Activated CD4-positive, alpha-beta T cell treated with anti-CD3 and anti-CD28 coated beads, Interleukin-2, amount 50 U/mL, for 48 hours (primary cell): ENCODE data around the gene C16orf96.

Source experiments
- DNase-seq, 2 experiments: peaks; one replicate each; pipeline ENCODE4 v3.0.0-alpha.2; 2020

C16orf96 gene

GRCh38 chr16:4525634-4526277 lies 30.4 kb upstream of the C16orf96 start:
- no peak for DNase-seq

GRCh38 chr16:4529085-4530060 lies 26.8 kb upstream of the C16orf96 start:
- peak in 1 of 2 experiments; percentile 16 for DNase-seq

- DNase-seq = no peak
These were observed 24.3 kb upstream of the C16orf96 start for GRCh38 chr16:4531811-4532210.

GRCh38 chr16:4532238-4532637 lies 23.9 kb upstream of the C16orf96 start:
- DNase-seq = no peak

GRCh38 chr16:4533490-4533889 lies 22.6 kb upstream of the C16orf96 start:
- no peak for DNase-seq

GRCh38 chr16:4534151-4534790 lies 21.9 kb upstream of the C16orf96 start:
- no peak for DNase-seq

GRCh38 chr16:4535627-4536108 lies 20.5 kb upstream of the C16orf96 start:
- DNase-seq = peak; percentile 50 to 59

- no peak for DNase-seq
These were observed 19.6 kb upstream of the C16orf96 start for GRCh38 chr16:4536391-4537106.

GRCh38 chr16:4537376-4538343 lies 18.5 kb upstream of the C16orf96 start:
- DNase-seq = peak in 1 of 2 experiments; percentile 39

GRCh38 chr16:4538350-4539235 lies 17.5 kb upstream of the C16orf96 start, which contains the start of gene CDIP1:
Gene CDIP1, minus strand, starts transcription at chr16:4538773. Its CDS starts 24,643 bp downstream, at chr16:4514130.
- peak; percentile 98 to 99 for DNase-seq

- no peak for DNase-seq
These were observed 16.3 kb upstream of the C16orf96 start for GRCh38 chr16:4539716-4540284.

GRCh38 chr16:4544473-4544872 lies 11.7 kb upstream of the C16orf96 start:
- no peak for DNase-seq

- DNase-seq = no peak
These were observed 8.0 kb upstream of the C16orf96 start for GRCh38 chr16:4548124-4548523.

GRCh38 chr16:4550591-4550990 lies 5.5 kb upstream of the C16orf96 start:
- DNase-seq = no peak

GRCh38 chr16:4552541-4552940 lies 3.6 kb upstream of the C16orf96 start:
- DNase-seq = no peak

GRCh38 chr16:4556580-4556979 lies 440 bp downstream of the C16orf96 start:
- DNase-seq = no peak

GRCh38 chr16:4557973-4558372 lies 1.8 kb downstream of the C16orf96 start:
- DNase-seq = no peak

- no peak for DNase-seq
These were observed 5.5 kb downstream of the C16orf96 start for GRCh38 chr16:4561596-4561995.

- DNase-seq = no peak
These were observed 8.6 kb downstream of the C16orf96 start for GRCh38 chr16:4564661-4565267.
